ENCODE results near the gene RPSA. TPM values are rescaled to one million over a fixed set of nuclear protein-coding genes. Genes with fewer than 3 reads are reported as not detected.
"Not testable (repeated sequence)": the region's sequence is repeated elsewhere in the genome, so short reads cannot be mapped to it uniquely, and the experiment has no call there.

Gene RPSA
- polyA plus RNA-seq, 3 donors: 1,356 to 1,593 (median 1,511) TPM

GRCh38 chr3:39433642-39434041, 27.1 kb downstream of the RPSA start:
- DNase-seq (ENCODE audit: extremely low read depth in 1 of 11, low read depth in 9 of 11, low spot score in 4 of 11): no peak

GRCh38 chr3:39434574-39434973, 28.1 kb downstream of the RPSA start:
- no peak for DNase-seq (ENCODE audit: extremely low read depth in 1 of 11, low read depth in 9 of 11, low spot score in 4 of 11)

- no peak for DNase-seq (ENCODE audit: extremely low read depth in 1 of 11, low read depth in 9 of 11, low spot score in 4 of 11)
Observed at GRCh38 chr3:39435006-39435748, 28.7 kb downstream of the RPSA start.

- no peak for DNase-seq (ENCODE audit: extremely low read depth in 1 of 11, low read depth in 9 of 11, low spot score in 4 of 11)
Observed at GRCh38 chr3:39438880-39439279, 32.4 kb downstream of the RPSA start.

- DNase-seq (ENCODE audit: extremely low read depth in 1 of 11, low read depth in 9 of 11, low spot score in 4 of 11): no peak
Observed at GRCh38 chr3:39440316-39440715, 33.8 kb downstream of the RPSA start.

GRCh38 chr3:39443530-39443929, 37.0 kb downstream of the RPSA start:
- no peak for DNase-seq (ENCODE audit: extremely low read depth in 1 of 11, low read depth in 9 of 11, low spot score in 4 of 11)

- no peak for DNase-seq (ENCODE audit: extremely low read depth in 1 of 11, low read depth in 9 of 11, low spot score in 4 of 11)
Observed at GRCh38 chr3:39445927-39446326, 39.4 kb downstream of the RPSA start.

- no peak for DNase-seq (ENCODE audit: extremely low read depth in 1 of 11, low read depth in 9 of 11, low spot score in 4 of 11)
Observed at GRCh38 chr3:39446444-39446843, 39.9 kb downstream of the RPSA start.

- DNase-seq (ENCODE audit: extremely low read depth in 1 of 11, low read depth in 9 of 11, low spot score in 4 of 11): peak; percentile 75 to 90 (median 84)
Observed at GRCh38 chr3:39447637-39448483, 41.3 kb downstream of the RPSA start.

- DNase-seq (ENCODE audit: extremely low read depth in 1 of 11, low read depth in 9 of 11, low spot score in 4 of 11): no peak
Observed at GRCh38 chr3:39448506-39449233, 42.1 kb downstream of the RPSA start.

GRCh38 chr3:39449796-39450195, 43.3 kb downstream of the RPSA start:
- DNase-seq (ENCODE audit: extremely low read depth in 1 of 11, low read depth in 9 of 11, low spot score in 4 of 11): no peak

GRCh38 chr3:39453134-39453533, 46.6 kb downstream of the RPSA start:
- no peak for DNase-seq (ENCODE audit: extremely low read depth in 1 of 11, low read depth in 9 of 11, low spot score in 4 of 11)

GRCh38 chr3:39453872-39454271, 47.4 kb downstream of the RPSA start:
- DNase-seq (ENCODE audit: extremely low read depth in 1 of 11, low read depth in 9 of 11, low spot score in 4 of 11): not testable (repeated sequence)

GRCh38 chr3:39454591-39455217, 48.2 kb downstream of the RPSA start:
- no peak for DNase-seq (ENCODE audit: extremely low read depth in 1 of 11, low read depth in 9 of 11, low spot score in 4 of 11)

- no peak for DNase-seq (ENCODE audit: extremely low read depth in 1 of 11, low read depth in 9 of 11, low spot score in 4 of 11)
Observed at GRCh38 chr3:39456159-39456558, 49.6 kb downstream of the RPSA start.

- no peak for DNase-seq (ENCODE audit: extremely low read depth in 1 of 11, low read depth in 9 of 11, low spot score in 4 of 11)
Observed at GRCh38 chr3:39457361-39457760, 50.8 kb downstream of the RPSA start.

- not testable (repeated sequence) for DNase-seq (ENCODE audit: extremely low read depth in 1 of 11, low read depth in 9 of 11, low spot score in 4 of 11)
Observed at GRCh38 chr3:39458579-39458978, 52.1 kb downstream of the RPSA start.

- DNase-seq (ENCODE audit: extremely low read depth in 1 of 11, low read depth in 9 of 11, low spot score in 4 of 11): no peak
Observed at GRCh38 chr3:39460677-39461076, 54.2 kb downstream of the RPSA start.
